ENCODE data around the gene DDB1.
A peak's percentile ranks its signal among the peaks of the same experiment; 100 is the strongest.

The DDB1 gene

GRCh38 chr11:61340979-61341378 lies 8.1 kb upstream of the DDB1 start:
- no peak for FAIRE-seq
- TF ChIP-seq CTCF (IDR thresholded peaks at IDR 0.05; ENCODE audit: insufficient read depth, missing control alignments), result no peak
- no peak for DNase-seq (ENCODE audit: insufficient read length, low spot score)

- FAIRE-seq, result no peak
- no peak for DNase-seq (ENCODE audit: insufficient read length, low spot score)
- TF ChIP-seq CTCF (IDR thresholded peaks at IDR 0.05; ENCODE audit: insufficient read depth, missing control alignments), result no peak
Observed at GRCh38 chr11:61339490-61339878, 6.6 kb upstream of the DDB1 start.

GRCh38 chr11:61338783-61339489 lies 6.0 kb upstream of the DDB1 start:
- no peak for FAIRE-seq
- DNase-seq (ENCODE audit: insufficient read length, low spot score), result no peak
- TF ChIP-seq CTCF (IDR thresholded peaks at IDR 0.05; ENCODE audit: insufficient read depth, missing control alignments), result no peak

GRCh38 chr11:61337706-61338470 lies 5.0 kb upstream of the DDB1 start:
- DNase-seq (ENCODE audit: insufficient read length, low spot score) (no peak), FAIRE-seq (no peak)
- TF ChIP-seq CTCF (IDR thresholded peaks at IDR 0.05; ENCODE audit: insufficient read depth, missing control alignments), result no peak

- DNase-seq (ENCODE audit: insufficient read length, low spot score) (peak; percentile 90), FAIRE-seq (no peak)
- TF ChIP-seq CTCF (IDR thresholded peaks at IDR 0.05; ENCODE audit: insufficient read depth, missing control alignments), result peak; percentile 92
Observed at GRCh38 chr11:61336171-61336935, 3.4 kb upstream of the DDB1 start.

- no peak for FAIRE-seq
- TF ChIP-seq CTCF (IDR thresholded peaks at IDR 0.05; ENCODE audit: insufficient read depth, missing control alignments), result no peak
- no peak for DNase-seq (ENCODE audit: insufficient read length, low spot score)
Observed at GRCh38 chr11:61335355-61335710, 2.4 kb upstream of the DDB1 start.

Measured in D721Med (cell line).